A673 (cell line): Measurements from ENCODE around the gene RAD1. TPM values are rescaled to one million over a fixed set of nuclear protein-coding genes. Genes with fewer than 3 reads are reported as not detected.

Experiments used
- BruUV-seq: library from RNA; stranded (reverse); fragments of 400-500 nt; replicated peaks from 2 replicates; lab custom pipeline; 2021; lab: Mats Ljungman, UMichigan
- CTCF ChIA-PET: fragments of 300-600 bp; sonication (Branson Sonifier 250); formaldehyde crosslinking; loops from one replicate; lab custom pipeline; 2022; ENCODE audit warnings: antibody characterized with exemption; lab: Charles Lee
- POLR2A ChIA-PET: fragments of 300-600 bp; sonication (Branson Sonifier 250); formaldehyde crosslinking; loops from one replicate; lab custom pipeline; 2022; ENCODE audit warnings: antibody characterized with exemption; ENCODE audit not compliant: low non-redundant PET; lab: Charles Lee
- DNase-seq: peaks from one replicate; pipeline ENCODE4 v3.0.0-alpha.2; 2015; ENCODE audit warnings: low spot score
- H3K27ac ChIP-seq: fragments of 200-600 bp; sonication (generic); 2 replicates; pipeline ENCODE4 v1.5.1; 2016; ENCODE audit warnings: mixed run types, low read depth, mild to moderate bottlenecking, mixed read lengths, antibody characterized with exemption, low read length; ENCODE audit not compliant: poor library complexity, severe bottlenecking
- H3K27me3 ChIP-seq: fragments of 200-600 bp; sonication (generic); replicated peaks from 2 replicates; pipeline ENCODE4 v1.6.1; 2017; ENCODE audit warnings: mixed run types, low read depth, mild to moderate bottlenecking, mixed read lengths, antibody characterized with exemption, low read length; ENCODE audit not compliant: insufficient read depth, poor library complexity
- H3K36me3 ChIP-seq: fragments of 200-600 bp; sonication (generic); 2 replicates; pipeline ENCODE4 v1.6.1; 2016; ENCODE audit warnings: mixed run types, mild to moderate bottlenecking, mixed read lengths, antibody characterized with exemption, low read length; ENCODE audit not compliant: insufficient read depth, poor library complexity, severe bottlenecking
- H3K4me1 ChIP-seq: fragments of 200-600 bp; sonication (generic); 2 replicates; pipeline ENCODE4 v1.6.1; 2017; ENCODE audit warnings: mixed run types, mild to moderate bottlenecking, mixed read lengths, antibody characterized with exemption, low read length; ENCODE audit not compliant: insufficient read depth, poor library complexity, severe bottlenecking
- H3K4me3 ChIP-seq: fragments of 200-600 bp; sonication (generic); 2 replicates; pipeline ENCODE4 v1.5.1; 2016; ENCODE audit warnings: low read depth, mixed run types, mild to moderate bottlenecking, mixed read lengths, low read length; ENCODE audit not compliant: poor library complexity, severe bottlenecking
- H3K9me3 ChIP-seq: fragments of 200-600 bp; sonication (generic); 2 replicates; pipeline ENCODE4 v1.6.1; 2016; ENCODE audit warnings: mixed run types, low read depth, mild to moderate bottlenecking, mixed read lengths, antibody characterized with exemption, low read length; ENCODE audit not compliant: poor library complexity, severe bottlenecking
- EZH2 ChIP-seq: fragments of 200-600 bp; sonication (generic); IDR thresholded peaks from 2 replicates; pipeline ENCODE4 v1.6.1; 2017; ENCODE audit warnings: borderline replicate concordance, low read depth, mild to moderate bottlenecking, mixed read lengths, antibody characterized with exemption, low read length; ENCODE audit not compliant: poor library complexity, severe bottlenecking
- intact Hi-C: fragments of 100-400 bp; cut with micrococcal nuclease; formaldehyde crosslinking; loops from one replicate; pipeline ENCODE4 v1.10.0; 2022; ENCODE audit not compliant: unreplicated experiment
- total RNA-seq: library from RNA; stranded (reverse); gene quantifications from 2 replicates; pipeline ENCODE4 v1.2.3, GENCODE V29; 2021
- TF ChIP-seq, protein P1 (sequence below): fragments of 300-800, 200-600 bp; sonication (generic); conservative IDR thresholded peaks from 2 replicates; pipeline ENCODE4 v1.5.1; 2017; ENCODE audit warnings: low read depth, mild to moderate bottlenecking, antibody characterized with exemption, low read length, moderate library complexity, mixed read lengths

Gene RAD1
- total RNA-seq, 1 experiment from 2014 or later, result 40.8 TPM

DNA sequence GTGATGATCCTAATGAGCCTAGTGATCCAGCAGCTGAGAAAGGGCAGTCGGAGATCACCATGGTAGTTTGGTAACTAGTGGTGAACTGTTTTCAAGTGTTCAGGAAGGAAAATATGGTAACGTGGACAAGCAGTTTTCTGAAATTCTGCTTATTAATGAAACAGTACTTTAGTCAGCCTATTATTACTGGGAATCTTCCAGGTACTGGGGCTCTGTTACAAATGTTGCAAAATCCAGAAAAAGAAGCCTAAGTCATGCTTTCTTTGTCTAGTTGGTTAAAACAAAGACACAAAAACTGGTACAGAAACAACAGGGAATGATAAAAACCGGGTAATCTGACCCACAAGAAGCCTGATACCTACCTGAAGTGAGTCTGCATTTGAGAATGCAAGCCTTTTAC, 58.1 kb downstream of the RAD1 start:
- no peak for TF ChIP-seq EZH2
- TF ChIP-seq, protein P1, sequence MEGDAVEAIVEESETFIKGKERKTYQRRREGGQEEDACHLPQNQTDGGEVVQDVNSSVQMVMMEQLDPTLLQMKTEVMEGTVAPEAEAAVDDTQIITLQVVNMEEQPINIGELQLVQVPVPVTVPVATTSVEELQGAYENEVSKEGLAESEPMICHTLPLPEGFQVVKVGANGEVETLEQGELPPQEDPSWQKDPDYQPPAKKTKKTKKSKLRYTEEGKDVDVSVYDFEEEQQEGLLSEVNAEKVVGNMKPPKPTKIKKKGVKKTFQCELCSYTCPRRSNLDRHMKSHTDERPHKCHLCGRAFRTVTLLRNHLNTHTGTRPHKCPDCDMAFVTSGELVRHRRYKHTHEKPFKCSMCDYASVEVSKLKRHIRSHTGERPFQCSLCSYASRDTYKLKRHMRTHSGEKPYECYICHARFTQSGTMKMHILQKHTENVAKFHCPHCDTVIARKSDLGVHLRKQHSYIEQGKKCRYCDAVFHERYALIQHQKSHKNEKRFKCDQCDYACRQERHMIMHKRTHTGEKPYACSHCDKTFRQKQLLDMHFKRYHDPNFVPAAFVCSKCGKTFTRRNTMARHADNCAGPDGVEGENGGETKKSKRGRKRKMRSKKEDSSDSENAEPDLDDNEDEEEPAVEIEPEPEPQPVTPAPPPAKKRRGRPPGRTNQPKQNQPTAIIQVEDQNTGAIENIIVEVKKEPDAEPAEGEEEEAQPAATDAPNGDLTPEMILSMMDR, result no peak
- H3K27ac ChIP-seq, result no peak overlapping the region
- DNase-seq, result no peak
- H3K9me3 ChIP-seq, result no peaks in the 10 kb centered on the region
- BruUV-seq, result no TSS peak
- H3K36me3 ChIP-seq, result no peaks in the 10 kb centered on the region
- peaks cover 20% of the 10 kb centered on the region for H3K27me3 ChIP-seq
- CTCF ChIA-PET, result no interaction called here
- peaks cover 16% of the 10 kb centered on the region for H3K4me1 ChIP-seq
- POLR2A ChIA-PET, result no interaction called here
- H3K4me3 ChIP-seq, result no peak overlapping the region
- intact Hi-C loops, result no loop called here

Other genes with a start within 250 kb of the RAD1 start
- 0.41 and 0.55 TPM in 2 replicates for gene TTC23L, start 76.3 kb downstream of the RAD1 start, total RNA-seq
- 84.8 and 93.3 TPM in 2 replicates for gene BRIX1, start 207 bp upstream of the RAD1 start, total RNA-seq
- 48.7 and 55.0 TPM in 2 replicates for gene DNAJC21, start 14.1 kb upstream of the RAD1 start, total RNA-seq
- gene AGXT2, start 132.4 kb upstream of the RAD1 start, total RNA-seq, result not detected in 2 replicates